NAMALWA (cell line): ENCODE measurements around the gene CHRM4.
A peak's percentile ranks its signal among the peaks of the same experiment; 100 is the strongest.

ENCODE experiments used
- DNase-seq: peaks from one replicate; pipeline ENCODE4 v3.0.0-alpha.2; 2015; ENCODE audit warnings: low spot score

Gene CHRM4

GRCh38 chr11:46367244-46367915, 24.2 kb downstream of the CHRM4 start:
- peak; percentile 72 for DNase-seq

- DNase-seq: no peak
These were observed 24.9 kb downstream of the CHRM4 start for GRCh38 chr11:46366661-46367161.

- DNase-seq: no peak
These were observed 25.3 kb downstream of the CHRM4 start for GRCh38 chr11:46366260-46366659.

- DNase-seq: no peak
These were observed 26.8 kb downstream of the CHRM4 start for GRCh38 chr11:46364791-46365190.

- DNase-seq: no peak
These were observed 27.5 kb downstream of the CHRM4 start for GRCh38 chr11:46364056-46364455.

GRCh38 chr11:46363455-46364005, 28.0 kb downstream of the CHRM4 start:
- DNase-seq: no peak

GRCh38 chr11:46363031-46363407, 28.6 kb downstream of the CHRM4 start:
- DNase-seq: no peak

GRCh38 chr11:46362156-46363030, 29.2 kb downstream of the CHRM4 start:
- DNase-seq: no peak

- DNase-seq: peak; percentile 86
These were observed 30.1 kb downstream of the CHRM4 start for GRCh38 chr11:46361283-46362155.

GRCh38 chr11:46360878-46361277, 30.7 kb downstream of the CHRM4 start:
- DNase-seq: peak; percentile 52

GRCh38 chr11:46359953-46360352, 31.6 kb downstream of the CHRM4 start:
- no peak for DNase-seq

- no peak for DNase-seq
These were observed 34.1 kb downstream of the CHRM4 start for GRCh38 chr11:46357483-46357936.

GRCh38 chr11:46356924-46357482, 34.6 kb downstream of the CHRM4 start:
- DNase-seq: no peak

GRCh38 chr11:46353698-46354097, 37.9 kb downstream of the CHRM4 start:
- no peak for DNase-seq

- DNase-seq: peak; percentile 53
These were observed 39.3 kb downstream of the CHRM4 start for GRCh38 chr11:46352063-46352841.

GRCh38 chr11:46351606-46352005, 40.0 kb downstream of the CHRM4 start:
- DNase-seq: no peak

GRCh38 chr11:46351148-46351547, 40.4 kb downstream of the CHRM4 start:
- no peak for DNase-seq

- no peak for DNase-seq
These were observed 40.9 kb downstream of the CHRM4 start for GRCh38 chr11:46350695-46351094.

GRCh38 chr11:46348566-46349401, 42.8 kb downstream of the CHRM4 start:
- peak; percentile 47 for DNase-seq
